Measurements from ENCODE around the gene BCL6B. TPM values are rescaled to one million over a fixed set of nuclear protein-coding genes. Genes with fewer than 3 reads are reported as not detected.
A peak's percentile ranks its signal among the peaks of the same experiment; 100 is the strongest.
"Not testable (repeated sequence)": the region's sequence is repeated elsewhere in the genome, so short reads cannot be mapped to it uniquely, and the experiment has no call there.

BCL6B gene, protein sequence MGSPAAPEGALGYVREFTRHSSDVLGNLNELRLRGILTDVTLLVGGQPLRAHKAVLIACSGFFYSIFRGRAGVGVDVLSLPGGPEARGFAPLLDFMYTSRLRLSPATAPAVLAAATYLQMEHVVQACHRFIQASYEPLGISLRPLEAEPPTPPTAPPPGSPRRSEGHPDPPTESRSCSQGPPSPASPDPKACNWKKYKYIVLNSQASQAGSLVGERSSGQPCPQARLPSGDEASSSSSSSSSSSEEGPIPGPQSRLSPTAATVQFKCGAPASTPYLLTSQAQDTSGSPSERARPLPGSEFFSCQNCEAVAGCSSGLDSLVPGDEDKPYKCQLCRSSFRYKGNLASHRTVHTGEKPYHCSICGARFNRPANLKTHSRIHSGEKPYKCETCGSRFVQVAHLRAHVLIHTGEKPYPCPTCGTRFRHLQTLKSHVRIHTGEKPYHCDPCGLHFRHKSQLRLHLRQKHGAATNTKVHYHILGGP
- total RNA-seq: 1 to 10 TPM; 2.9 to 7.0 TPM
- 2.0 TPM for polyA plus RNA-seq (2013, experiment 1 of 2)
- polyA plus RNA-seq (2013, experiment 2 of 2): 1.1 TPM
- long read RNA-seq, experiment 1: 0 reads
- long read RNA-seq, experiment 2, transcript BCL6B-201 (9 exons, 3,555 nt): major isoform, 6 of 8 reads
- long read RNA-seq, experiment 2, partial matches to known transcripts: 1 of 8 reads
- long read RNA-seq, experiment 2, other reads (novel, unspliced or antisense): 1 of 8 reads
- long read RNA-seq, experiment 3, partial matches to known transcripts: 0 of 2 reads
- long read RNA-seq, experiment 3, other reads (novel, unspliced or antisense): 0 of 2 reads
- long read RNA-seq, experiment 4, partial matches to known transcripts: 0 of 3 reads
- long read RNA-seq, experiment 4, other reads (novel, unspliced or antisense): 2 of 3 reads

DNA sequence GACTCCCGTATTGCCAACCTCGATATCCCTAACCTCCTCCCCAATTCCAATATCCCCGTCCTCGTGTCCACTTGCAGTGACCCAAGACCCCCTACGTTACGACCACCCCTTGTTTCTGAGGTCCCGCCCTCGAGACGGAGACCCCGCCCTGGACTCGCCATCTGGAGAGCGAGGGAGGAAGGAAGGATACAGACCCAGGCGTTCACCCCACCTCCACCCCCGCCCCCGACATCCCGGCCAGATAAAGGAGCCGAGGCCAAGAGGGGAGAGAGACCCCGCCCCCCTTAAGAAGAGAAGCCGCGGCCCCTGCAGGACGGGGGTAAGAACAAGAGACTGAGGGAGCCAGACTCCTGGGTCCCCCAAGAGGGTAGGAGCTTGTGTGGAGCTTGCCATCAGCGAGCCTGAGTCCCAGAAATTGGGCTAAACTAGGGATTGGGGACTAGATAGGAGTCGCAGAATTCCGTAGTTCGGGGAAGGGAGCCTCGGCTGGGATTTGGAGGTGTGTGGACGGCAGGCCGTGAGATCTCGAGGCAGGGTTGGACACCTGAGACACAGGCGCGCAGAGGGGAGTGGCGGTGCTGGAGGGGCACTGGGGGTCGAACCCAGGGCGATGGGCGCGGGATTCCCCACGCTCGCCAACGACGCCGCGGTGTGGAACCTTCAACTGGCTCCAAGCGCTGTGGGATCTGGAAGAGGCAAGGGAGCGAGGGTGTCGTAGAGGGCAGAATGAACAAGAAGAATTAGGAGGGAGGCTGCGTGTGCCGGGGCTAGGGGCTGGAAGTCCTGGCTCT, at the start of gene BCL6B:
Gene BCL6B, plus strand, starts transcription at position 270 of the 791 bp plus-strand sequence. CDS start 622 bp downstream, outside the sequence.
- H3K27me3 Mint-ChIP-seq (ENCODE audit: insufficient read depth): peaks cover 43% of the 10 kb centered on the region

DNA sequence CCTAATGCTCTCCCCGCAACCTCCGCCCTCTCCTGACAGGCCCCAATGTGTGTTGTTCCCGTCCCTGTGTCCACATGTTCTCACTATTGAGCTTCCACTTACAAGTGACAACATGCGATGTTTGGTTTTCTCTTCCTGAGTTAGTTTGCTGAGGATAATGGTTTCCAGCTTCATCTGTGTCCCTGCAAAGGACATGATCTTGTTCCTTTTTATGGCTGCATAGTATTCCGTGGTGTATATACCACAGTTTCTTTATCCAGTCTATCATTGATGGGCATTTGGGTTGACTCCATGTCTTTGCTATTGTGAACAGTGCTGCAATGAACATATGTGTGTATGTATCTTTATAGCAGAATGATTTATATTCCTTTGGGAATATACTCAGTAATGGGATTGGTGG, 43.4 kb upstream of the BCL6B start:
- not testable (repeated sequence) for DNase-seq; H3K27ac Mint-ChIP-seq; H3K4me3 ChIP-seq (ENCODE audit: low read length); H3K36me3 Mint-ChIP-seq (ENCODE audit: low read depth); H3K36me3 ChIP-seq (ENCODE audit: control insufficient read depth, insufficient read depth, low read length); H3K27ac ChIP-seq (ENCODE audit: low read depth, low read length); H3K9ac ChIP-seq (ENCODE audit: extremely low read depth, low read length, poor library complexity, severe bottlenecking); H3K4me3 Mint-ChIP-seq; H3K9me3 Mint-ChIP-seq; H3K9me3 ChIP-seq (ENCODE audit: control insufficient read depth, low read length); H3K27me3 Mint-ChIP-seq (ENCODE audit: insufficient read depth); H3K4me1 Mint-ChIP-seq; H3K27me3 ChIP-seq (ENCODE audit: control insufficient read depth, insufficient read depth, low read length, poor library complexity, severe bottlenecking); H3K4me1 ChIP-seq (ENCODE audit: control insufficient read depth, insufficient read depth, low read length)
- 92 to 94% methylated on average over 4 to 5 of the region's 5 CpGs for WGBS, 2 experiments (ENCODE audit: insufficient coverage in 1 of 2, insufficient read length in 1 of 2)

More for the DNA sequence above, at the start of gene BCL6B:
- peaks cover 37% of the 10 kb centered on the region for H3K27me3 ChIP-seq (ENCODE audit: control insufficient read depth, insufficient read depth, low read length, poor library complexity, severe bottlenecking)
- H3K4me1 Mint-ChIP-seq: peaks cover 16% of the 10 kb centered on the region
- H3K9me3 Mint-ChIP-seq: peaks cover 7% of the 10 kb centered on the region
- peak; percentile 79 for DNase-seq
- no peaks in the 10 kb centered on the region for H3K36me3 ChIP-seq (ENCODE audit: control insufficient read depth, insufficient read depth, low read length)
- peak within 1 kb of the TSS; percentile 55 for H3K4me3 Mint-ChIP-seq
- H3K9me3 ChIP-seq (ENCODE audit: control insufficient read depth, low read length): no peaks in the 10 kb centered on the region
- no peaks in the 10 kb centered on the region for H3K4me1 ChIP-seq (ENCODE audit: control insufficient read depth, insufficient read depth, low read length)
- H3K9ac ChIP-seq (ENCODE audit: extremely low read depth, low read length, poor library complexity, severe bottlenecking): no peak within 1 kb of the TSS
- no peak within 1 kb of the TSS for H3K4me3 ChIP-seq (ENCODE audit: low read length)
- H3K27ac ChIP-seq (ENCODE audit: low read depth, low read length): no peak within 1 kb of the TSS
- H3K36me3 Mint-ChIP-seq (ENCODE audit: low read depth): no peaks in the 10 kb centered on the region
- WGBS, 2 experiments (ENCODE audit: insufficient coverage in 1 of 2, insufficient read length in 1 of 2): 47 to 62% methylated on average over 28 to 46 of the region's 47 CpGs
- H3K27ac Mint-ChIP-seq: peak within 1 kb of the TSS; percentile 44
- TF ChIP-seq, protein P1, sequence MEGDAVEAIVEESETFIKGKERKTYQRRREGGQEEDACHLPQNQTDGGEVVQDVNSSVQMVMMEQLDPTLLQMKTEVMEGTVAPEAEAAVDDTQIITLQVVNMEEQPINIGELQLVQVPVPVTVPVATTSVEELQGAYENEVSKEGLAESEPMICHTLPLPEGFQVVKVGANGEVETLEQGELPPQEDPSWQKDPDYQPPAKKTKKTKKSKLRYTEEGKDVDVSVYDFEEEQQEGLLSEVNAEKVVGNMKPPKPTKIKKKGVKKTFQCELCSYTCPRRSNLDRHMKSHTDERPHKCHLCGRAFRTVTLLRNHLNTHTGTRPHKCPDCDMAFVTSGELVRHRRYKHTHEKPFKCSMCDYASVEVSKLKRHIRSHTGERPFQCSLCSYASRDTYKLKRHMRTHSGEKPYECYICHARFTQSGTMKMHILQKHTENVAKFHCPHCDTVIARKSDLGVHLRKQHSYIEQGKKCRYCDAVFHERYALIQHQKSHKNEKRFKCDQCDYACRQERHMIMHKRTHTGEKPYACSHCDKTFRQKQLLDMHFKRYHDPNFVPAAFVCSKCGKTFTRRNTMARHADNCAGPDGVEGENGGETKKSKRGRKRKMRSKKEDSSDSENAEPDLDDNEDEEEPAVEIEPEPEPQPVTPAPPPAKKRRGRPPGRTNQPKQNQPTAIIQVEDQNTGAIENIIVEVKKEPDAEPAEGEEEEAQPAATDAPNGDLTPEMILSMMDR (conservative IDR thresholded peaks at IDR 0.05): no peak

DNA sequence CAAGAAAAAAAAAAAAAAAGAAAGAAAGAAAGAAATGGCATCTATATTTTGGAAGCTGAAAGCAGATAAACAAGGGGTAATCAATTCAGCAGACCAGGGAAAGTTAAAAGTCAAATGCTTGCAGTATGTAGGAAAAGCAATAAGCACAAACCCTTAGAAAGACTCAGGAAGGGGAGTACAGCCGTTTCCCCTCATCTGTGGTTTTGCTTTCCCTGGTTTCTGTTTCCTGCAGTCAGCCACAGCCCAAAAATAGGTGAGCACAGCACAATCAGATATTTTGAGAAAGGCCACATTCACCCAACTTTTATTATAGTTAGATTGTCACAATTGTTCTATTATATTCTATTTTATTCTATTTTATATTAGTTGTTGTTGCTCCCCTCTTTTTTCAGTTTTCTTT, 41.4 kb upstream of the BCL6B start:
- H3K4me1 Mint-ChIP-seq: no peaks in the 10 kb centered on the region
- Histone ChIP-seq H3K36me3 (ENCODE audit: control insufficient read depth, insufficient read depth, low read length) (no peaks in the 10 kb centered on the region), H3K27me3 (ENCODE audit: control insufficient read depth, insufficient read depth, low read length, poor library complexity, severe bottlenecking) (no peaks in the 10 kb centered on the region), H3K9ac (ENCODE audit: extremely low read depth, low read length, poor library complexity, severe bottlenecking) (no peak overlapping the region), H3K9me3 (ENCODE audit: control insufficient read depth, low read length) (no peaks in the 10 kb centered on the region), H3K4me1 (ENCODE audit: control insufficient read depth, insufficient read depth, low read length) (no peaks in the 10 kb centered on the region), H3K27ac (ENCODE audit: low read depth, low read length) (no peak overlapping the region), H3K4me3 (ENCODE audit: low read length) (no peak overlapping the region)
- H3K36me3 Mint-ChIP-seq (ENCODE audit: low read depth): no peaks in the 10 kb centered on the region
- H3K9me3 Mint-ChIP-seq: peaks cover 5% of the 10 kb centered on the region
- DNase-seq: no peak
- peaks cover 12% of the 10 kb centered on the region for H3K27me3 Mint-ChIP-seq (ENCODE audit: insufficient read depth)
- TF ChIP-seq, protein P1 (conservative IDR thresholded peaks at IDR 0.05): no peak
- no peak overlapping the region for H3K27ac Mint-ChIP-seq
- 80% methylated on average over 1 of the region's 1 CpG; no CpG with 5 or more reads in 1 of the 2 experiments for WGBS, 2 experiments (ENCODE audit: insufficient coverage in 1 of 2, insufficient read length in 1 of 2)
- H3K4me3 Mint-ChIP-seq: no peak overlapping the region
